Left lobe of liver (tissue), 2 donors: ENCODE measurements around the gene GPN2. TPM values are rescaled to one million over a fixed set of nuclear protein-coding genes. Genes with fewer than 3 reads are reported as not detected.

Experiments used
- ATAC-seq: fragments of 200-7000 bp; cut with Tn5 transposase; one replicate; pipeline ENCODE4 v1.9.1; 2020; ENCODE audit warnings: mild to moderate bottlenecking, moderate library complexity
- DNase-seq: peaks from one replicate; pipeline ENCODE4 v3.0.0-alpha.2; 2020; ENCODE audit warnings: low spot score
- total RNA-seq: library from RNA; stranded (reverse); gene quantifications from one replicate; pipeline ENCODE4 v1.2.1, GENCODE V29; 2021
- donor health status: DM: no; HTN: no; CAD: no; lungs with moderate emphysema.
- donor health status: DM: no; HTN: yes; CAD: no.

The GPN2 gene
- 15.9 TPM for total RNA-seq

DNA sequence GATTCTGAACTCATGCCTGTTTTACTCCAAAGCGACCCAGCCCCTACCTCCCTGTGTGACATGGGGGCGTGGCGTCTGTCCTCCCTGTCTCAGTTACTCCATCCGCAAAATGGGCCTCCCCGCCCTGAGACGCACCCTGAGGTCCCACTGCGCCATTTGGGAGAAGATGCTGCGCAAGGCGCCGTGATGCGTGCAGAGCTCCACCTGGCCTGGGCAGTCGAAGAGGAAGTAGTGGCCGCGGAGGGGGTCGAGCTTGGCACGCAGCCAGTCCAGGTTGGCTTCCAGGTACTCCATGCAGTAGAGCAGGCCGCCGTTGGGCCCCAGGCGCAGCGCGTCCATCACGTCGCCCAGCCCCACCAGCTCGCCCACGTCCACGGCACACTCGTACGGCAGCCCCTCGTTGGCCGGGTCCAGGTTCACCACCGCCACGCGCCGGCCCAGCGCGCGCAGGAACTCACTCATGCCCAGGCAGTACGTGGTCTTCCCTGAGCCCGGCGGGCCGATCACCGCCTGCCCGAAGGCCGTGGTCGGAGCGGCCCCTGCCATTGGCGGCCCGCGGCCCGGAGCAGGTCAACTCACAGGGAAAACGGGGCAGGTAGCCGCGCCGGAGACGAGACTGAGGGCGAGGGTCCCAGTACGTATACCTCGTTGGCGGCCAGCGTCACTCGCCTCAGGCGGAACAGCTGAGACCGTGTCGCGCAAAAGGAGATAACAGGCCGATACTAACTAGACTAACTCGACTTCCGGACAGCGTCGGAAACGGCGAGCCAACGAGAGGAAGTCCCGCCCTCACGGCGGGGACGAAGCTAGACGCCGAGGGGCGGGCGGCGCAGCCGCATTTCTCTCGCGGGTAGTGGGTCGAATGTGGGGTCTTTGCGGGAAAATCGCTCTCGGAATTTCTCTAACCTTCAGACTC, at the start of gene GPN2:
Gene GPN2 (minus strand): TSS at position 733 of the 916 bp plus-strand sequence. CDS start 187 bp downstream, at position 546.
- peak; percentile 85 for DNase-seq
- ATAC-seq: peak; percentile 94

DNA sequence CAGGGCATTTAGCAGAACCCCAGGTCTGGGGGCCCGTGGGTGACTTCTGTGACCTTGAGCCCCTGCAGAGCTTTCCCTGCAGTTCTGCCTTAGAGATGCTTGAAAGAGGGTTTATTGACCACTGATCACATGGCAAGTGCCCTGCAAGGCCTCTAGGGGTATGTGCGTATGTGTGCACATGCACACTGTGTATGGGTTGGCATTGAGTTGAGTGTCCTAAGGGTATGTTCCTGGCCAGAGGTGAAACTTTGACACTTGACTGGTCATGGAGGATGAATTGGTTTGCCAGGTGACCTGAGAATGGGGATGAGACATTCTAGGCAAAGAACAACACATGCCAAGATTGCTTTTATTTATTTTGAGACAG, 48.6 kb upstream of the GPN2 start:
- peak; percentile 81 for DNase-seq

DNA sequence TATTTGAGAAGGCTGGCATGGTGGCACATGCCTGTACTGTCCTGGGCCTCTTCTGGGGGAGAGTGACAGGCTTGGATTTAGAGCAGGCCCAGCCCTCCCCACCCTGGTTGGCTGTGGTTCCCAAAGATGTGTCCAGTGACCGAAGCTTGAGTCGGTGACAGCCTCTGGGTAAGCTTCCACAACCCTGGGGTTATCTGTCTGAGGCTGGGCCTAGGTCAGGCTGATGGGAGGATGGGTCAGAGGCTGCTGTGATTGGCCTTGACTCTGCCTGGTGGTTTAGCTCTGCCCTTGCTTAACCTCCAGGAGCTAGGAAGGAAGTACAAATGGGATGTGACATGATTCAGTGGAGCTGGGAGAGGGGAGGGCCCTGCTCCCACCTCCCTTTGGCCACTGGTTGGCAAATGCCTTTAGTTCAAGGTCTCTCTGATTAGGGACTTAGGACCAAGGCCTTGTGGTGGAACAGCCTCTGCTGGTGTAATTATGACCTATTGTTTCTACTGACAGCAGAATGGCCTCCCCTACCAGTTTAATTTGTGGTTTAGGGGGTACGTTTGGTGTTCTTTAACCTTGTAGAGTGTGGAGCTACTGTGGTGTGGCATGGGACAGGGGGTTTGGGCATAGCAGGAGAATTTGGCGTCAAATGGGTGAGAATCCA, 48.0 kb upstream of the GPN2 start:
- ATAC-seq (peak; percentile 89), DNase-seq (peak; percentile 96)

More for the DNA sequence above, 48.6 kb upstream of the GPN2 start:
- ATAC-seq: peak; percentile 58

GRCh38 chr1:26936823-26937222, 46.7 kb upstream of the GPN2 start:
- DNase-seq: no peak
- ATAC-seq: no peak

DNA sequence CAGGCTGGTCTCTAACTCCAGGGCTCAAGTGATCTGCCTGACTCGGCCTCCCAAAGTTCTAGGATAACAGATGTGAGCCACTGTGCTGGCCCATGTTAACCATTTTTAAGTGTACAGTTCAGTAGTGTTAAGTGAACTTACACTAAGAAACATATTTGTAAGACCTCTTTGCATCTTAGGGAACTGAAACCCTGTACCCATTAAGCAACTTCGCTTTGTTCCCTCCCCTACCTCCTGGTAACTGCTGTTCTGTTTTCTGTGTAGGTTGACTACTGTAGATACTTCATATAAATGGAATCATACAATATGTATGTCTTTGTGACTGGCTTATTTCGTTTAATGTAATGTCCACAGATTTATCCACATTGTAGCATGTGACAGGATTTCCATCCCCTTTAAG, 42.4 kb upstream of the GPN2 start:
- DNase-seq (no peak), ATAC-seq (peak; percentile 14)

DNA sequence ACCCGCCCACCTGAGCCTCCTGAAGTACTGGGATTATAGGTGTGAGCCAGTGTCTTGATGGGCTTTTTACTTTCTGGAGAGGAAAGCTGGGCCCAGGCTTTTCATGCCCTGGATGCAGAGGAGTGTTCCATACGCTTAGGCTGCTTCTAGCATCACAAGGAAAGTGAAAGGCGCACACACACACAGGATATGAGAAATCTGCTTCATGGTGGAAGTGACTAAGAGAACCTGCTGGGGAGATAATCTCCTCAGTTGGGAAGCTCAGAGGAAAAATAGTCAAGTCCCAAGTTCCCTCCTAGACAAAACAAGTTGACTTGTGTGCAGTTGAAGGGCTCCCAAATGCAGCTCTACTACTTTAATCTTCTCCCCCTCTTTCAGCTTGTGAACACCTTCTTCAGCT, 33.6 kb upstream of the GPN2 start:
- ATAC-seq (no peak), DNase-seq (no peak)

- ATAC-seq: no peak
- DNase-seq: no peak
These were observed 32.8 kb upstream of the GPN2 start for GRCh38 chr1:26922901-26923300.

DNA sequence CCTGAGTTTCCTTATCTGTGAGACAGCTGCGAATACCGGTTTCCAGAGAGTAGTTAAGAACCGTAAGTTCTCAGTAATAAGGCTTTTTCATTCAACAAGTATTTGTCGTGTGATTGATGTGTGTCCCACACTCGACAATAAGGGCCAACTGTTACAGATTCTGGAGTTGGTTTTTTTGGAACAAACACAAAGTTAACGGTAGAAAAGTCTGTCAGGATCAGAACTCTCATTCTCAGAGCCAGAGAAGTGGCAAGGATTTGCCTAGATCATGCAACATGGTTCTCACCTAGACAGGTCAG, 32.3 kb upstream of the GPN2 start:
- ATAC-seq (no peak), DNase-seq (no peak)

DNA sequence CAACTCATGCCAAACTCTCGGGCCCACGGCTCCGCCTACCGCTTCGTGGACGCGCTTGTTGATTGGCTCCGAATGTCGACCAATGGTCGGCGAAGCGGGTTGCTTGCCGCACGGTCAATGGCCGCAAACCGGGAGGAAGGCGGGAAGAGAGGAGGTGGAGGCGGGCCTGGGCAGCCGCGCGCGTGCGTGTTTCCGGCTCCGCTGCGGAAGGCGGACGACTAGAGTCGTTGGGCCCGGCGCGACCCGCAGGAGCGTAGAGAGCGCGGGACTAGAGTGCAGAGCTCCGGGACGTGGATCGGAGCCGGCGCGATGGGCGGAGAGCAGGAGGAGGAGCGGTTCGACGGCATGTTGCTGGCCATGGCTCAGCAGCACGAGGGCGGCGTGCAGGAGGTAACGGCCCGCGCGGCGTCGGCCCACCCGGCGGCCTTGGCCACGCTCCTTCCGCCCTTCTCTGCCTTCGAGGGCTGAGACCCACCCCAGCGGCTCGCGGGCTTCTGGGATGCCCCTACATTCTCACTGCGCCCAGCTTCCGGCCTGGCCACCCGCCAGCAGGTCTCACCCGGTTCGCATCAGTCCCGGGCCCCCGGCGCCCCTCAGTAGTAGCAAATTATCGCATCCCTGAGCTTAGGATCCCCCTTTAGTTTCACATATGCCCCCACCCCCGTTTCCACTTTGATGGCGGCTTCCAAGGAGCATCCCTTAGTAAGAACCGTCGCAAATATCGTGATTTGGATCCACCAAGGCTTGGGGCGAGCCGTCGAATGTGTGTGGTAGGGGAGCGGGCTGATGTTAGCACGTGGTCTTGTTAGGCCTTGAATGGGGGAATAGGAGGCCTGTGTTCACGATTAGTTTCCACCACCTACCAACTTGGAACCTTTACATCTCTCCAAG, 31.7 kb upstream of the GPN2 start, which contains the start of gene NUDC:
Gene NUDC (plus strand): TSS at position 204 of the 891 bp plus-strand sequence. CDS start 106 bp downstream, at position 310.
- ATAC-seq: peak; percentile 97

GRCh38 chr1:26921126-26921539, 31.1 kb upstream of the GPN2 start:
- peak; percentile 54 for ATAC-seq
- no peak for DNase-seq

More for the DNA sequence above, 31.7 kb upstream of the GPN2 start, which contains the start of gene NUDC:
- peak; percentile 98 for DNase-seq

GRCh38 chr1:26915204-26915842, 25.2 kb upstream of the GPN2 start:
- peak; percentile 41 for ATAC-seq
- peak; percentile 95 for DNase-seq

DNA sequence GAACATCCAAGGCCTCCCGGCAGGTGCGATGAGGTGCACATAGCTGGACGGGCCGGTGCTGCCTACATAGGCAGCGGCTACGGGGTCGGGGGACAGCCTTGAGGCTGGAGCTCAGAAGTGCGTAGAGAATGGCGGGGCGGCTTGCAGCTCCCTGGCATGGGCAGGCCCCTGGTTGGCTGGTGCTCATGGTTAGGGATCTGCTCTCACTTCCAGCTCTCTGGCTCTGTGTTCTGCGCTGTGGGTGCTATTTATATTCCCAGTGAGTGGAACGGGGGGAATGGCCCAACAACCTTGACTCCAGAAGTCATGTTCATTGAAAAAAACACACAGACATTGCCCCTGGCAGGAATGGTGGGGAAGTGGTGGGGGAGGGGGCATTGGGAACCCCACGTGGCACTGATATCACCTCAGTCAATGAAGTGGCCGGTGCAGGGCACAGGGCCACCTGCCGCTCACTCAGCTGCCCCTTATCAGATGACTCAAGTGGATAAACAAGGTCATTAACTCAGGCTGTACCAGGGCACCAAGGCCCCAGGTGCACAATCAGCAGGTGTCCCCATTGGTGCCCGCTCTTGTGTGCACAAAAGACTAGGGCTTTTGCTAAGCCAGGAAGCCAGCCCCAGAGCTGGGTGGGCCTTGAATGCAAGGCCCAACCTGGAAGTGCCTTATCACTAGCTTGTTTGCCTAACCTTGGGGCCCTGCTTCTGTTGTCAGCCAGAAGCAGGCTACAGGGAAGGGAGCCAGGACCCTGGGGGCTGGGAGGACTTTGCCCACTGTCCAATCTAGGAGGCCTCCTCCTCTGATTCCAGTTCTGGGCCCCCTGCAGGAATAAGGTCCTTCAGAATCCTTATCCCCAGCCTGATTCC, 23.9 kb upstream of the GPN2 start, which contains the start of gene NR0B2:
Gene NR0B2 (minus strand): TSS at position 222 of the 866 bp plus-strand sequence. CDS start 35 bp downstream, at position 187.
- peak; percentile 74 for ATAC-seq
- peak; percentile 98 for DNase-seq

DNA sequence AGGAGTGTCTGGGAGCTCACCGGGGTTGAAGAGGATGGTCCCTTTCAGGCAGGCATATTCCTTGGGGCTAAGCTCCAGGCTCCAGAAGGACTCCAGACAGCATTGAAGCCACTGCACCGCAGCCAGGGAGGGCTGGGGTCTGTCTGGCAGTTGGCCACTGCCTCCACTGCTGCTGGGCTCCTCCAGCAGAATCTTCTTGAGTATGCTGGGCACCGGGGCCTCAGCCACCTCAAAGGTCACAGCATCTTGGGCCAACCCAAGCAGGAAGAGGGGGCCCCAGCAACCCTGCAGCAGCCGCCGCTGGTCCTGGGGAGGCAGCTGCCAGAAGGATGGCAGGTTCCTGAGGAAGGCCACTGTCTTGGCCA, 23.3 kb upstream of the GPN2 start:
- ATAC-seq: no peak
- no peak for DNase-seq

- no peak for ATAC-seq
- no peak for DNase-seq
These were observed 22.0 kb upstream of the GPN2 start for GRCh38 chr1:26912147-26912490.

DNA sequence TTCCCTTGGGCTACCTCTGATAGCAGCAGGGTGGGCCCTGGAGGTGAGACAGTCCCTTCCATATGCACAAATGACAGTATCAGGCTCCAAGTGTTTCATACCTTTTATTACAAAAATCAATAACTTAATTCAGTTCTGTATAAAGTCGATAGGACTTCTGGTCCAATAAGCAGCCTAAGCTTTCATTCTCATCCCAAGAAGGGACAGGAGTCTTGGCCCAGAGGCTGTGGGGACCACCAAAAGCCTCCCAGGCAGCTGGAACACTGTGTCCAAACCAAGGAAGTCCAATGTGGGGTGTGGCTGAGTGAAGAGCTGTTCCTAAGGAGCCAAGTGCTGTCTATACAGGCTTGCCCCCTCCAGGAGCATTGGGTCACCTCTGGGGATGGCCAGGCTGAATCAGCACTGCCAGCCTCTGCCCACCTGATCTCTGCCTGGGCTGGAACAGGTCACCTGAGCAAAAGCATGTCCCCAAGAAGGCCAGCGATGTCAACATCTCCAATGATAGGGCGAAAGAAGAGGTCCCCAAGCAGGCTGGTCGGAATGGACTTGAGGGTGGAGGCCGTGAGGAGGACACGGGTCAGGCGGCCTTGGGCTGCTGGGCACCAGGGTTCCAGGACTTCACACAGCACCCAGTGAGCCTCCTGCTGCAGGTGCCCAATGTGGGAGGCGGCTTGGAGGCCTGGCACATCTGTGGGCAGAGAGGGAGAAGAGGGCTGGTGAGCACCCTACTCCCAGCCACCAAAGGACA, 21.5 kb upstream of the GPN2 start:
- DNase-seq (no peak), ATAC-seq (no peak)

GRCh38 chr1:26910343-26911160, 20.5 kb upstream of the GPN2 start:
- DNase-seq (peak; percentile 72), ATAC-seq (peak; percentile 8)

GRCh38 chr1:26909951-26910342, 19.9 kb upstream of the GPN2 start:
- DNase-seq (no peak), ATAC-seq (peak; percentile 0)
